Kidney capillary endothelial cell (primary cell): ENCODE measurements around the gene DHDDS.
"Not testable (repeated sequence)": the region's sequence is repeated elsewhere in the genome, so short reads cannot be mapped to it uniquely, and the experiment has no call there.

ENCODE experiments used
- DNase-seq: peaks from one replicate; pipeline ENCODE4 v3.0.0-alpha.2; 2018; ENCODE audit warnings: low spot score

The DHDDS gene

DNA sequence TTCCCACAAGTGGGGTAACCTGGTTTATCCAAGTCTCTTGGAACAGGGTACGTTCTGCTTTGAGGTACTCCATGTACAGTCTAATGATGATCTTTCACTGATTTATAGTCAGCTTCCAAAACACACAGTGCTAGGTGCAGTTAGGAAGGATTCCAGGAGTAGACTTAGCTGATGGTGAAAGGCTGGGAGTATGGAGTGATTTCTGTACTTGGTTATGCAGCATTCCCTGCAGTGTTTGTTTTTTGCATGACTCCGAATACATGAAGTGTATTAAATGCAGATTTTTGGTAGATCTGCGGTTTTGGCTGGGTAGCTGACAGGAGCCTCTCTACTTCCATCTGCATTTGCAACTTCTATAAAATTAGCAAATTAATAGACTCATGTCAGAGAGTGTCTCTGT is 43.9 kb downstream of the DHDDS start:
- no peak for DNase-seq

DNA sequence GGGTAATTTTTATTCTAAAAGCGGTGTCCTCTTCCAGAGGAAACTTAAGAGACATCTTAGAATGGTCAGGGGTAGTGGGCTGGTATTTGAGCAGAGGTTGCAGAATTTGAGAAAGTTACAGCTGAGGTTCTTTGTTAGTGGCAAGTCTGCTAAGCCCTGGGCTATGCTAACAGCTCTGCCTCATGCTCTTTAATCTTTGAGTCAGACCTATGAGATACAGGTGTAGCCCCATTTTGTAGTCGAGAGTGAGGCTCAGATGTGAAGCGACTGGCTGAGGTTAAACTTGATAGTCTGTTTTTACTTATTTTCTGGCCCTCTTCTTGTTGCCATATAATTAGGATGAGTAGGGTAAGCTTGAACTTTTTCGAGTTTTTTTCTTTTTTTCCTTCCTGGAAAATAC is 44.8 kb downstream of the DHDDS start:
- no peak for DNase-seq

DNA sequence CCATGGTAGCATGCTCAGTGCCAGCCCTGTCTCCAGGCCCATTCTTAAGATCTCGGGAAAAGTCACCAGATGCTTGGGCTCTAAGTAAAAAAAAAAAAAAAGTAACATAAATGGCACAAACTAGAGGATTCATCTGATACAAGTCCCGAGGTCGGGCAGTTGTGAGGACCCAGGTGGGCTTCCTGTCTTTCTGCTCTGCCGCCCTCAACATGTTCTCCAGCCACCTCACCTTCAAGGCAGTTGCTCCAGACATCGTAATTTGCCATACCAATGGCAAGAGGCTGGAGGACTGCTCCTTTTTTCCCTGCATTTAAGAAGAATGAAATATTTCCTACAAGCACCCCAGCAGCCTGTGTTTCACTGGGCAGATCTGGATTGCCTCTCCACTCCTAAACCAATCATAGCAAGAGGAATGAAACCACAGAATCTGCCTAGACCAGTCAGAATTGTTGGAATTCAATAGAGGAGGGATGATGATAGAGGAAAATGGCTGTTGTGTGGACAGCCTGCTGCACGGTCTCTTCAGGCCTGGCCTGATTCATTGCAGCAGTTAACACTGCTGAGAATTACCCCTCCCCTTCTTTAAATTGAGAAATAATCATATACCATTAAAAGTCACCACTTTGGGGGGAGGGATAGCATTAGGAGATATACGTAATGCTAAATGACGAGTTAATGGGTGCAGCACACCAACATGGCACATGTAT is 45.5 kb downstream of the DHDDS start:
- no peak for DNase-seq

DNA sequence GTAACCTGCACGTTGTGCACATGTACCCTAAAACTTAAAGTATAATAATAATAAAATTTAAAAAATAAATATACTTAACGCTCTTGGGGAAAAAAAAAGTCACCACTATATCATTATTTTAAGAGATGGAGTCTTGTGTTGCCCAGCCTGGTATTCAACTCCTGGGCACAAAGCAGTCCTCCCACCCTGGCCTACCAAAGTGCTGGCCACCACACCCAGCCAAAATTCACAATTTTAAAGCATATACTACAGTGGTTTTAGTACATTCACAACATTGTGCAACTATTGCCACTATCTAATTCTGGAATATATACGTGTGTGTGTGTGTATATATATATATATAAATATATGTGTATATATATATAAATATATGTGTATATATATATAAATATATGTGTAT is 46.0 kb downstream of the DHDDS start:
- no peak for DNase-seq

DNA sequence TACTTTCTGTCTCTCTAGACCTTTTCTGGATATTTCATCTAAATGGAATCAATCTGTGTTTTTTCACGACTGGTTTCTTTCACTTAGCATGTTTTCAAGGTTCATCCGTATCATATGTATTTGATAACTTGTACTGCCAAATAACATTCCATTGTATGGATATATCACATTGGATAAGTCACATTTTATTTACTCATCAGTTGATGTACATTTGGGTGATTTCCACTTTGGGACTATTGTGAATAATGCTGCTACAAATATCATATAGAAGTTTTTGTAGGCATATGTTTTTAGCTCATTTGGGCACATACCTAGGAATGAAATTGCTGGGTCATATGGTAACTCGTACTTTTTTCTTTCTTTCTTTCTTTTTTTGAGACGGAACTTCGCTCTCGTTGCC is 46.9 kb downstream of the DHDDS start:
- no peak for DNase-seq

DNA sequence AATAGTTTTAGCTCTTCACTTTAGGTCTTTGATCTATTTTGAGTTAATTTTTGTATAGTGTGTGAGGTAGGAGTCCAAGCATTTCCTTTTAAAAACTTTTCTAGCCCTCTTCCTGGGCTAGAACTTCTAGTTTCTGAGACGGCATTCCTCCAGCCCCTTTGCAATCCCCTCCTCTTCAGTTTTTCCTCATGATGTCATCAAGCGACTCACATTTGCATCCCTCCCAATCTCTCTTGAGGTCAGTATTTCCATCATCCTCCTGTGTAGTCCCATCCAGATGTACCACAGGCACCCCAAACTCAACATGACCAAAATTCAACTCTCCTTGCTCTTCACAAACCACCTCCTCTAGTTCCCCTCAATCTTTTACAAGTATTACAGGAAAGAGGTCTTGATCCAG is 50.8 kb downstream of the DHDDS start:
- no peak for DNase-seq

DNA sequence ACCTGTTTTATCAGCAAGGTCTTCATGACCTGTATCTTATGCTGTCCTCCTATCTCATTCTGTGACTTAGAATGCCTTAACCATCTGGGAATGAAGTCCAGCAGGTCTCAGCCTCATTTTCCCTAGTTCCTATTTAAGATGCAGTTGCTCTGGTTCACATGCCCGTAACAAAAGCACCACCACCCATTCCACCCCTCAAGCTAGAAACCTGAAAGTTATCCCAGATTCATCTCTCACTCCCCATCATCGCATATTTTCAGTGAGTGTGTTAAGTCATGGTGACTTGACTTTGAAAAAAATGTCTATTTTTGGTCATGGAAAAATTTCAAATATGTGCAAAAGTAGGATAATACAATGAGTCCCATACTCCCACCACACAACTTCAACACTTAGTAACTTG is 51.9 kb downstream of the DHDDS start:
- DNase-seq: no peak

DNA sequence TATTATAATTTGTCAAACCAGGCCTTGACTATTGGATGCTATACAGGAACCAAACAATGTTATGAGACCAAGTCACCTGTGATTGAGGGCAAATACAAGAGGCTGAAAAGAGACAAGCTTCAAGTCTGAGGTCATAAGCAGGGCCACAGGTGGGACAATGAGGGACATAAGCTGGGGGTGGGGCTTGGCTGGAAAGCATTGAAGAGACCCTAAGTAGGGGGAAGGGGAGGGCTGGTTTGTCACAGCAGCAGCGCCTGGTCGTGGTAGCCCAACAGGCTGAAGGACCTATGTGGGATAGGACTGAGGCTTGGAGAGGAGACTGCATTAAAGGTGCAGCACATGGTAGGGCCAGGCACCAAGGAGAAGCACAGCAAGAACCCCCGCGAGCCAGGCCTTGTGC is 58.0 kb downstream of the DHDDS start:
- DNase-seq: no peak

DNA sequence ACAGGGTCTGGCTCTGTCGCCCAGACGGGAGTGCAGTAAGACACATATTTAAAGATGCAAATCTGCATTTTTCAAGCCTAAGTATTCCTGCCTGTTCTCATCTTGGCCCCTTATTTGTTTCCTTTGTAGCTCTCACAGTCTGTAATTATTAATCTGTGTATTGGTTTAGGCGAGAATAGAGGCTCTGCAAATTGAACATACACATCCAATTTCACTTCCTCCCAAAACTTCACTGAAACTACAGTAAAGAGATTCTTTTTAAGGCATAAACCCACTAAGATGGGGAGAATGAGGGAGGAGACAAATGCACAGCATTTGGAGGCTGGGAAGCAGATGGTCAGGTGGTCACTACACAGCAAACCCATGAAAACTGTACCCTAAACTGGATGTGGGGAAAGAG is 61.1 kb downstream of the DHDDS start:
- DNase-seq: no peak

DNA sequence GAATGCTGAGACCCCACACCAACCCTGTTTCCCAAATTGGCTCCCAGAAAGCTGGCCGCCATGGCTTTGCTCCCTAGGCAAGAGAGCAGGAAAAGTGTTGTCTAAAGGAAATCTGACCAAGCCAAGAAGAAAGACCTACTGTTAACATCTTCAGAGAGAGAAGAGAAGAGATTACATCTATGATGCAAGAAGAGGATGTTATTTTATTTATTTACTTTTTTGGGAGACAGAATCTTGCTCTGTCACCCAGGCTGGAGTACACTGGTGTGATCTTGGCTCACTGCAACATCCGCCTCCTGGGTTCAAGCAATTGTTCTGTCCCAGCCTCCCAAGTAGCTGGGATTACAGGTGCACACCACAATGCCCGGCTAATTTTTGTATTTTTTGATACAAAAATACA is 61.8 kb downstream of the DHDDS start:
- DNase-seq: no peak

DNA sequence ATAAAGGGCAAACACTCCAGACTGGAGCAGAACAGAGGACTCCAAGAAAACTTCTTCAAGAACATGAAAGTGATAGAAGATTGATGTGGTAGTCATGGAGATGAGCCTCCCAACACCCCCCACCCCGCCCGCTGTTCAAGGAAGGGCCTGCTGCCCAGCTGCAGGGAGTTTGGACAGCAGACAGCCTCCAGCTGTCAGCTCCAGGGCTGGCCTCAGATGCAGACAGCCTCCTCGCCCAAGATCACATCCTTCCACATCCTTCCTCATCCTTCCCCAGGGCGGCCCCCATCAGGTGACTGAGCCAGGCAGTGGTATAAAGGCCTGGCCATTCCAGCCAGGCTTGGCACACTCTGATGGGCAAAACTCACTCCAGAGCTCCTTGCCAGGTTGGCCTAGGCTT is 64.7 kb downstream of the DHDDS start:
- no peak for DNase-seq

DNA sequence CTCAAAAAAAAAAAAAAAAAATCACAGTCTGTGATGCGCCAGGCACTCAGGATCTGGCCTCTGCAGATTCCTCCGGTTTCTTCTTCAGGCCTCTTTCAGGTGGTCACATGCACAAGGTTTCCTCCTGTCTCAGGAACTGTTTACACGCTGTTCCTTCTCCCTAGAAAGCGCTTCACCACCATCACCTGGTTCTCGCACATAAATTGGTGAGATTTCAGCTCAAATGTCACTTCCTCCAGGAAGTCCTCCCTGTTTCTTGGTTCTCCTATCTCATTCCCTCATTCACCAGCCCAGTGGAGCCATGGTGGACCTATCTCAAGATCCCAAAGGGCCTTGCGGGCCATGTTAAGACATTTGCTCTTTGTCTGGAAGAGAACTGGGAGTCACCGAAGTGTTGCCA is 66.8 kb downstream of the DHDDS start:
- DNase-seq: no peak

DNA sequence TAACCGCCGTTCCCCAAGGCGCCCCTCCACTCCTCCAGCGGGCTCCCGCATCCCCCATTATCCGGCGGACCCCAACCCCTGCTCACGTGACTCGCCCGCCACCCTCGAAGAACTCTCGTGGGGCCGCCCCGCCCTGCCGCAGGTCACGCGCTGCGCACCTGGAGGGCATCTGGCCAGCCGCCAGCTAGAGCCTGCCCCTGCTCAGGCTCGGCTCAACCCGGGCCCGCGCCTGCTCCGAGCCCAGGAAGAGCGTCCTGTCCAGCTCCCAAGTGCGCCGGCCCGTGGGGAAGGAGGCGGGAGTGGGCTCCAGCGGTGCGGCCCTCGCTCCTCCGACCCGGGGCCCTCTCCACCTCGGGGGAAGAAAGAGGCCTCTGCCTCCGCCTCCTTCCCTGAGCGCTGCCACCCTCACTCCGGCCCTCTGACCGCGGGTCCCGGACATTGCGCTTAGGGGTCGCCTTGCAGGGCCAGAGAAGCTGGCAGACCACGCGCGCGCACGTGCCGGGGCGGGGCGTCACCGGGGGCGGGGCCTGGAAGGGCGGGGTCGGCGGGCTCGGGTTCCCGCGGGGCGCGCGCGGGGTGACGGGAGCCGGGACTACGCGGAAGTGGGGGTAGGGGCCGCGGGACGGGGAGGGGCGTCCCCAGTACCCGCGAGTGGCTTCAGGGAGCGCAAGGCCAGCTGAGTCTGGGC is 68.5 kb downstream of the DHDDS start:
- DNase-seq: peak; percentile 59

DNA sequence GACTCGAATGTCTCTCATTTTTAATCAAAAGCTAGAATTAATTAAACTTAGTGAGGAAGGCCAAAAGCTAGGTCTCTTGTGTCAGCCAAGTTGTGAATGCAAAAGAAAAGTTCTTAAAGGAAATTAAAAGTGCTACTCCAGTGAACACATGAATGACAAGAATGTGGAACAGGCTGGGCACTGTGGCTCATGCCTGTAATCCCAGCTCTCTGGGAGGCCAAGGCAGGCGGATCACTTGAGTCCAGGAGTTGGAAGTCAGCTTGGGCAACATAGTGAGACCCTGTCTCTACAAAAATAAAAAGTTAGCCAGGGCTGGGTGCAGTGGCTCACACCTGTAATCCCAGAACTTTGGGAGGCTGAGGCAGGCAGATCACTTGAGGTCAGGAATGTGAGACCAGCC is 78.6 kb downstream of the DHDDS start:
- not testable (repeated sequence) for DNase-seq

DNA sequence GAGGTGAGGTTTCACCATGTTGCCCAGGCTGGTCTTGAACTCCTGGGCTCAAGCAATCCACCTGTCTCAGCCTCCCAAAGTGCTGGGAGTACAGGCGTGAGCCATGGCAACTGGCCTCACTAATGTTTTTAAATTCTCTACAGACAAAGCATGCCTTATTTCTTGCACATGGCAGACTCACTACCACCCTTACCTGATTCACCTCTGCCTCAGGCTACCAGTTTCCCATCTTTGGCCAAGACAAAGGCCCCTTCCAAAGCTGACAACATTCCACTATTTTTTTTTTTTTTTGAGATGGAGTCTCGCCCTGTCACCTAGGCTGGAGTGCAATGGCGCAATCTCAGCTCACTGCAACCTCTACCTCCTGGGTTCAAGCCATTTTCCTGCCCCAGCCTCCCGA is 83.7 kb downstream of the DHDDS start:
- not testable (repeated sequence) for DNase-seq

DNA sequence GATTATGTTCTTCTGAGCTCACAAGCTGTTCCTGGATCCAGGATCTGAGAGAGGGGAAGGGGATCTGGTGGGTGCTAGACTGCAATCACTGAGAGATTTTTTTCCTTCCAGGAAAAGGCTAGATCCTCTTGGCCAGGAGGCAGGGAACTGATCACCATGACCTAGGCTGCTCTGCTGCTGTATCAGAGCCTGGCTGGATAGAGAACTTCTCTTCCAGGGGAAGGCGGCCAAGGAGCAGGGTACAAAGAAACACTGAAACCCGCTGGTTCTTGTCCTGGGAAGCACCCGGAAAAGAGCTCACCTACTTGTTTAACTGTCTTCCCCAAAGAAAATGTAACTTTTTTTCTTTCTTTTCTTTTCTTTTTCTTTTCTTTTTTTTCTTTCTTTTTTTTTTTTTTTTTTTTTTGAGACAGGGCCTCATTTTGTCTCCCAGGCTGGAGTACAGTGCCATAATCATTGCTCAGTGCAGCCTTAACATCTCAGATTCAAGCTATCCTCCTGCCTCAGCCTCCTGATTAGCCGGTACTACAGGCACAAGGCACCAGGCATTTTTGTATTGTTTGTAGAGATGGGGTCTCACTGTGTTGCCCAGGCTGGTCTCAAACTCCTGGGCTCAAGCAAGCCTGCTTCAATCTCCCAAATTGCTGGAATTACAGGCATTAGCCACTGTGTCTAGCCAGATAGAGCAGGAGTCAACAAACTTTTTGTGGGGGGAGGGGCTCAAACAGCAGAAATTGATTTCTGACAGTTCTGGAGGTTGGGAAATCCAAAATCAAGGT is 85.1 kb downstream of the DHDDS start:
- no peak for DNase-seq

DNA sequence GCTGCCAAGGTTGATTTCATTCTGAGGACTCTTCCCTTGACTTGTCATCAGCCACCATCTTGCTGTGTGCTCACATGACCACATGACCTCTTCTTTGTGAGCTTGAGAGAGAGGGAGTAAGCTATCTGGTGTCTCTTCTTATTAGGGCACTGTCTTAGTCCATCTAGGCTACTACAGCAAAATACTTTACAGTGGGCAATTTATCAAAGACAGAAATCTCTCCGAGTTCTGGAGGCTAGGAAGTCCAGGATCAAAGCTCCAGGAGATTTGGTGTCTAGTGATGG is 85.6 kb downstream of the DHDDS start:
- DNase-seq: no peak

DNA sequence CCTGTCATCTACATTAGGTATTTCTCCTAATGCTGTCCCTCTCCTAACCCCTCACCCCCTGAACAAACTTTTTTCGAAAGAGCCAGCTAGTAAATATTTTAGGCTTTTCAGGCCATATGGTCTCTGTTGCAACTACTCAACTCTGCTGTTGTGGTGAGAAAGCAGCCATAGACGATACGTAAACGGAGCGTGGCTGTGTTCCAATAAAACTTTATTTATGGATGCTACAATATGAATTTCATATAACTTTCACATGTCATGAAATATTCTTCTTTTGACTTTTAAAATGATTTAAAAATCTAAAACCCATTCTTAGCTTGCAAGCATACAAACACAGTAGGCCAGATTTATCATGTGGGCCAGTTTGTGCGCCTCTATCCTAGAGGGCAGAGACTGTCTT is 86.2 kb downstream of the DHDDS start:
- DNase-seq: no peak

DNA sequence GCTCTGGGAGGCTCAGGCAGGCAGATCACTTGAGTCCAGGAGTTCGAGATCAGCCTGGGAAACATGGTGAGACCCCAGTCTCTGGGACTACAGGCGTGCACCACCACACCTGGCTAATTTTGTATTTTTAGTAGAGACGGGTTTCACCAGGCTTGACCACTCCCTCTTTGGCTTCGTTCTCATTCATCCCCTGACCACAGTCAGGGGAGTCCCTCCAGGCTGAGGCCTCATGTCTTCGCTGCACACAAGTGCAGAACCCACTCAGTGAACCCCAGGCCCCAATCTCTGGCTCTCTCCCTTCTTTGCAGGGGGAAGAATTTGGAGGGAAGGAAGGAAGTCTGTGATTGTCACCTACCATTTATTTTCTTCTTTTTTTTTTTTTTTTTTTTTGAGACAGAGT is 88.2 kb downstream of the DHDDS start:
- DNase-seq: no peak
